ENCODE data around the gene NCEH1.
"Not testable (repeated sequence)": the region's sequence is repeated elsewhere in the genome, so short reads cannot be mapped to it uniquely, and the experiment has no call there.

The NCEH1 gene

GRCh38 chr3:172710664-172711453 is at the start of gene NCEH1:
Gene NCEH1, minus strand, starts transcription at chr3:172711067. Its CDS starts 83 bp downstream, at chr3:172710984.
- Histone ChIP-seq H4K20me1 (ENCODE audit: insufficient read depth, low read length) (no peaks in the 10 kb centered on the region), H3K27me3 (ENCODE audit: insufficient read depth, low read length, poor library complexity) (peaks cover 19% of the 10 kb centered on the region), H3K79me2 (ENCODE audit: insufficient read depth, low read length) (no peaks in the 10 kb centered on the region), H3K4me2 (ENCODE audit: insufficient read depth, low read length) (peak within 1 kb of the TSS; percentile 76), H2AFZ (ENCODE audit: low read depth, low read length) (peak within 1 kb of the TSS; percentile 83), H3K4me1 (ENCODE audit: insufficient read depth, low read length) (peaks cover 25% of the 10 kb centered on the region), H3K9me3 (ENCODE audit: insufficient read depth, low read length, severe bottlenecking) (no peaks in the 10 kb centered on the region), H3K36me3 (ENCODE audit: insufficient read depth, low read length) (no peaks in the 10 kb centered on the region), H3K9ac (ENCODE audit: low read depth, low read length) (peak within 1 kb of the TSS; percentile 57), H3K4me3 (ENCODE audit: low read depth in 1 of 2, low read length in 2 of 2) (peak within 1 kb of the TSS; percentile 40 to 73), H3K27ac (ENCODE audit: low read length) (peak within 1 kb of the TSS; percentile 9; the same call in 1 of the 2 replicates)
- DNase-seq (peak; percentile 84), ATAC-seq (ENCODE audit: insufficient read depth, low read depth) (peak; percentile 97)
- peak; percentile 41 for TF ChIP-seq EZH2 (IDR thresholded peaks at IDR 0.05; ENCODE audit: borderline replicate concordance, low read depth, low read length, severe bottlenecking)
- peak; percentile 80 for TF ChIP-seq CTCF (IDR thresholded peaks at IDR 0.05; ENCODE audit: borderline replicate concordance, extremely low read depth, low read length, poor library complexity, severe bottlenecking)

GRCh38 chr3:172760416-172760815 is 49.5 kb upstream of the NCEH1 start:
- not testable (repeated sequence) for ATAC-seq (ENCODE audit: insufficient read depth, low read depth); H3K4me1 ChIP-seq (ENCODE audit: insufficient read depth, low read length); H3K4me2 ChIP-seq (ENCODE audit: insufficient read depth, low read length); H3K27me3 ChIP-seq (ENCODE audit: insufficient read depth, low read length, poor library complexity); H3K27ac ChIP-seq (ENCODE audit: low read length); H3K4me3 ChIP-seq (ENCODE audit: low read depth in 1 of 2, low read length in 2 of 2); H4K20me1 ChIP-seq (ENCODE audit: insufficient read depth, low read length); DNase-seq; H3K9ac ChIP-seq (ENCODE audit: low read depth, low read length); H2AFZ ChIP-seq (ENCODE audit: low read depth, low read length); H3K9me3 ChIP-seq (ENCODE audit: insufficient read depth, low read length, severe bottlenecking)
- Histone ChIP-seq H3K79me2 (ENCODE audit: insufficient read depth, low read length) (peaks cover 20% of the 10 kb centered on the region), H3K36me3 (ENCODE audit: insufficient read depth, low read length) (peaks cover 97% of the 10 kb centered on the region)

GRCh38 chr3:172753125-172753524 is 42.3 kb upstream of the NCEH1 start:
- peaks cover 11% of the 10 kb centered on the region; the same call in 1 of the 2 replicates for H4K20me1 ChIP-seq (ENCODE audit: insufficient read depth, low read length)
- H3K9me3 ChIP-seq (ENCODE audit: insufficient read depth, low read length, severe bottlenecking), result no peaks in the 10 kb centered on the region
- no peak for DNase-seq
- ATAC-seq (ENCODE audit: insufficient read depth, low read depth), result no peak
- H3K4me3 ChIP-seq (ENCODE audit: low read depth in 1 of 2, low read length in 2 of 2), result peak overlapping the region in 1 of 2 experiments; percentile 88; a peak in 2 of 4 replicates
- no peak for TF ChIP-seq EZH2 (IDR thresholded peaks at IDR 0.05; ENCODE audit: borderline replicate concordance, low read depth, low read length, severe bottlenecking)
- TF ChIP-seq CTCF (IDR thresholded peaks at IDR 0.05; ENCODE audit: borderline replicate concordance, extremely low read depth, low read length, poor library complexity, severe bottlenecking), result no peak
- peak overlapping the region; percentile 93; the same call in 1 of the 2 replicates for H3K9ac ChIP-seq (ENCODE audit: low read depth, low read length)
- H3K27me3 ChIP-seq (ENCODE audit: insufficient read depth, low read length, poor library complexity), result no peaks in the 10 kb centered on the region
- no peak overlapping the region for H2AFZ ChIP-seq (ENCODE audit: low read depth, low read length)
- peaks cover 38% of the 10 kb centered on the region for H3K4me1 ChIP-seq (ENCODE audit: insufficient read depth, low read length)
- H3K27ac ChIP-seq (ENCODE audit: low read length), result peak overlapping the region; percentile 59
- H3K4me2 ChIP-seq (ENCODE audit: insufficient read depth, low read length), result peak overlapping the region; percentile 62
- H3K36me3 ChIP-seq (ENCODE audit: insufficient read depth, low read length), result peaks cover 54% of the 10 kb centered on the region
- H3K79me2 ChIP-seq (ENCODE audit: insufficient read depth, low read length), result peaks cover 67% of the 10 kb centered on the region

GRCh38 chr3:172752651-172753050 is 41.8 kb upstream of the NCEH1 start:
- Histone ChIP-seq H3K4me3 (ENCODE audit: low read depth in 1 of 2, low read length in 2 of 2) (peak overlapping the region; percentile 11 to 88; a peak in 3 of 4 replicates), H3K79me2 (ENCODE audit: insufficient read depth, low read length) (peaks cover 63% of the 10 kb centered on the region)
- ATAC-seq (ENCODE audit: insufficient read depth, low read depth), result no peak

More at GRCh38 chr3:172752651-172753050, 41.8 kb upstream of the NCEH1 start:
- peaks cover 11% of the 10 kb centered on the region; the same call in 1 of the 2 replicates for H4K20me1 ChIP-seq (ENCODE audit: insufficient read depth, low read length)
- DNase-seq, result no peak
- H3K9ac ChIP-seq (ENCODE audit: low read depth, low read length), result peak overlapping the region; percentile 93
- H3K4me1 ChIP-seq (ENCODE audit: insufficient read depth, low read length), result peaks cover 38% of the 10 kb centered on the region
- no peaks in the 10 kb centered on the region for H3K9me3 ChIP-seq (ENCODE audit: insufficient read depth, low read length, severe bottlenecking)
- H3K36me3 ChIP-seq (ENCODE audit: insufficient read depth, low read length), result peaks cover 49% of the 10 kb centered on the region
- no peaks in the 10 kb centered on the region for H3K27me3 ChIP-seq (ENCODE audit: insufficient read depth, low read length, poor library complexity)
- no peak overlapping the region for H2AFZ ChIP-seq (ENCODE audit: low read depth, low read length)
- H3K4me2 ChIP-seq (ENCODE audit: insufficient read depth, low read length), result peak overlapping the region; percentile 62
- TF ChIP-seq EZH2 (IDR thresholded peaks at IDR 0.05; ENCODE audit: borderline replicate concordance, low read depth, low read length, severe bottlenecking), result no peak
- no peak for TF ChIP-seq CTCF (IDR thresholded peaks at IDR 0.05; ENCODE audit: borderline replicate concordance, extremely low read depth, low read length, poor library complexity, severe bottlenecking)
- peak overlapping the region; percentile 59 for H3K27ac ChIP-seq (ENCODE audit: low read length)

Data from DND-41 (cell line).